AG09309 (cell line): Measurements from ENCODE around the gene MX2.

ENCODE experiments used
- DNase-seq: peaks from one replicate; pipeline ENCODE4 v3.0.0-alpha.2; 2010; ENCODE audit warnings: low read depth
- H3K4me3 ChIP-seq: 2 replicates; pipeline ENCODE4 v1.5.1; 2011; ENCODE audit warnings: mild to moderate bottlenecking, low read depth, low read length, moderate library complexity; ENCODE audit not compliant: control insufficient read depth
- TF ChIP-seq, protein P1 (sequence below): IDR thresholded peaks from 2 replicates; pipeline ENCODE4 v1.5.1; 2011; ENCODE audit warnings: mild to moderate bottlenecking, low read depth, low read length, inconsistent platforms; ENCODE audit not compliant: insufficient read depth, control insufficient read depth; ENCODE audit errors: missing control alignments

MX2 gene

DNA sequence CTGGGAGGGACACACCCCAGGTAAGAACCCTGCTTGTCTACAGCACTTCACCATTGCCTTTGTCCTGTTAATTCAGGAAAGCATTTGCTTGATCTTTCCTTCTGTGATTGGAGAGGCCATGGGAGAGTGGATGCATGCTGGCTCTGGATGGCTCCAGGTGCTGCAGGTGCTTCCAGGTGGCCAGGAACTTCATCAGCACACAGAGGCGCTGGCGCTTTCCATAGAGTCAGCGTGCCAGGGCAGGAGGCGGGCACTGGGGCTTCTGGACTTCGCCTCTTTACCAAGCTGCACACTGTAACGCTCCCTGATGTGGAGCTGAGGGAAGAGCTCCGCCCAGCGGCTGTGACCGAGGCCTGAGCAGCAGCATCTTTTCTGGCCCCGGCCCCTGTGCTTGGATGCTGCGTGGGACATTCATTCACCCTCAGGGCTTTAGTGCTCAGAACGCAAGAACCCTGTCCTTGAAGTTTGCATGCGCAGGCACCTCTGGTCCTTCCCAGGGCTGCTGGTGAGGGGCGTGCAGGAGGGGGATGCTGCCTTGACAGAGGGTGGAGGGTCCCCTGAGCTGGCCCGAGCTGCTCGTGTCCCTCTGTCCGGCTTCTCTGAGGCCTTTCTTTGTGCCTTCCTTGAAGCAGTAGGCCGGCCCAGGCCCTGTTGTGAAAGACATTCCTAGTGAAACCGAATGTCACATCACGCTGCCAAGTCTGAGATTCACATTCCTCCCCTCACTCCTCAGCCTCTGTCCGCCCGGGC is 1.6 kb upstream of the MX2 start:
- TF ChIP-seq, protein P1, sequence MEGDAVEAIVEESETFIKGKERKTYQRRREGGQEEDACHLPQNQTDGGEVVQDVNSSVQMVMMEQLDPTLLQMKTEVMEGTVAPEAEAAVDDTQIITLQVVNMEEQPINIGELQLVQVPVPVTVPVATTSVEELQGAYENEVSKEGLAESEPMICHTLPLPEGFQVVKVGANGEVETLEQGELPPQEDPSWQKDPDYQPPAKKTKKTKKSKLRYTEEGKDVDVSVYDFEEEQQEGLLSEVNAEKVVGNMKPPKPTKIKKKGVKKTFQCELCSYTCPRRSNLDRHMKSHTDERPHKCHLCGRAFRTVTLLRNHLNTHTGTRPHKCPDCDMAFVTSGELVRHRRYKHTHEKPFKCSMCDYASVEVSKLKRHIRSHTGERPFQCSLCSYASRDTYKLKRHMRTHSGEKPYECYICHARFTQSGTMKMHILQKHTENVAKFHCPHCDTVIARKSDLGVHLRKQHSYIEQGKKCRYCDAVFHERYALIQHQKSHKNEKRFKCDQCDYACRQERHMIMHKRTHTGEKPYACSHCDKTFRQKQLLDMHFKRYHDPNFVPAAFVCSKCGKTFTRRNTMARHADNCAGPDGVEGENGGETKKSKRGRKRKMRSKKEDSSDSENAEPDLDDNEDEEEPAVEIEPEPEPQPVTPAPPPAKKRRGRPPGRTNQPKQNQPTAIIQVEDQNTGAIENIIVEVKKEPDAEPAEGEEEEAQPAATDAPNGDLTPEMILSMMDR = no peak
- no peak for DNase-seq

DNA sequence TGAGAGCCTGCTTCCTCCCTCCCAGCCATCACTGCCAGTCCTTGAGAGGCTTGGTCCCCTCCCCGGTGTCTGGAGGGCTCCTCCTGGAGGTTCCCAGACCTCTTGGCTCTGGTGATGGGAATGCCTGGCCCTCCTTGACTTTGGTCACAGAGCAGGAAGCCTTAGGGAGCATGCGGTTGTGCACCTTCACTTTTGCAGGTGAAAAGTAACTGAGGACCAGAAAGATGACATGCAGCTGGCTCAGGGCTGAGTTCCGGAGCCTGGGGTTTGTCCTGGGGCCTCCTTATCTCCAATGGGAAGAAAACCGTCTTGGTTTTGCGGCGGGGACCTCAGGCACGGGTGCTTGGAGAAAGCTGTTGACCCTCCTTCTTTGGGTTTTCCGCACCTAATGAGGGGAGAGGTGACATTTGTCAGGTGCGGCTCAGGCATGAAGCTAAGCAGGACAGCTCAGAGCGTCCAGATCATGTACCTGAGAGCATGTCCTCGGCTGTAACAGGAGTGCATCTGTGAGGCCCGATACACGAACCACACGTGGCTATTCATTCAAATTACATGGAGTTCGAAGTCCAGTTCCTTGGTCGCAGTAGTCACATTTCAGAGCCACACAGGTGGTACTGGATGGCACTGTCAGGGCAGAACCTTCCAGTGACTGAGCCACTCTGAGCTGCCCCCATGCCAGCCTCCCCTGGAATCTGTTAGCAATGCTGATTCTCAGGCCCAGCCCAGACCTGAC is 608 bp upstream of the MX2 start:
- H3K4me3 ChIP-seq = no peak overlapping the region; the same call in 1 of the 2 replicates
- DNase-seq = no peak
- TF ChIP-seq, protein P1 = no peak

More for the DNA sequence above, 1.6 kb upstream of the MX2 start:
- H3K4me3 ChIP-seq = no peak overlapping the region

DNA sequence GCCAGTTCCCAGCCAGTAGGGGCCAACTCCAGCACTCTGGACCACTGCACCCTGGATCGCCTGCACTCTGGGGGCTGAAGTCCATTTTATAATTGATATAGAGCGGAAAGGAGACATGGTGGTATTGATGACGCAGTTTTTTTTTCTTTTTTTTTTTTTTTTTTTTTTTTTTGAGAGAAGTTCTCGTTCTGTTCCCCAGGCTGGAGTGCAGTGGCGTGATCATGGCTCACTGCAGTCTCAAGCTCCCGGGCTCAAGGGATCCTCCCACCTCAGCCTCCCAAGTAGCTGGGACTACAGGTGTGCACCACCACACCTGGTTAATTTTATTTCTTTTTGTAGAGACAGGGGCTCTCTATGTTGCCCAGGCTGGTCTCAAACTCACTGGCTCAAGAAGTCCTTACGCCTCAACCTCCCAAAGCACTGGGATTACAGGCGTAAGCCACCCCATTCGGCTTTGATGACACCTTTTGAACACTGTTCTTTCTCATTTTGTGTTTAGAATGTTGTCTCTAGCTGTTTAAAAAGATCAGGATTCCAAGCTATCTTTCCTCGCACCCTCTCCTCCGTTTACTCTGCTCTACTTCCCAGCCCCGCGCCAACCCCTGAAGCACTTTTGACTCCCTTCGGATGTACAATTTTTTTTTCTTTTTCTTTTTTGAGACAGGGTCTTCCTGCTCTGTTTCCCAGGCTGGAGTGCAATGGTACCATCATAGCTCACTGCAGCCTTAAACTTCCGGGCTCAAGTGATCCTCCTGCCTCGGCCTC is 960 bp downstream of the MX2 start:
- TF ChIP-seq, protein P1 = no peak
- DNase-seq = no peak
- no peak overlapping the region for H3K4me3 ChIP-seq

DNA sequence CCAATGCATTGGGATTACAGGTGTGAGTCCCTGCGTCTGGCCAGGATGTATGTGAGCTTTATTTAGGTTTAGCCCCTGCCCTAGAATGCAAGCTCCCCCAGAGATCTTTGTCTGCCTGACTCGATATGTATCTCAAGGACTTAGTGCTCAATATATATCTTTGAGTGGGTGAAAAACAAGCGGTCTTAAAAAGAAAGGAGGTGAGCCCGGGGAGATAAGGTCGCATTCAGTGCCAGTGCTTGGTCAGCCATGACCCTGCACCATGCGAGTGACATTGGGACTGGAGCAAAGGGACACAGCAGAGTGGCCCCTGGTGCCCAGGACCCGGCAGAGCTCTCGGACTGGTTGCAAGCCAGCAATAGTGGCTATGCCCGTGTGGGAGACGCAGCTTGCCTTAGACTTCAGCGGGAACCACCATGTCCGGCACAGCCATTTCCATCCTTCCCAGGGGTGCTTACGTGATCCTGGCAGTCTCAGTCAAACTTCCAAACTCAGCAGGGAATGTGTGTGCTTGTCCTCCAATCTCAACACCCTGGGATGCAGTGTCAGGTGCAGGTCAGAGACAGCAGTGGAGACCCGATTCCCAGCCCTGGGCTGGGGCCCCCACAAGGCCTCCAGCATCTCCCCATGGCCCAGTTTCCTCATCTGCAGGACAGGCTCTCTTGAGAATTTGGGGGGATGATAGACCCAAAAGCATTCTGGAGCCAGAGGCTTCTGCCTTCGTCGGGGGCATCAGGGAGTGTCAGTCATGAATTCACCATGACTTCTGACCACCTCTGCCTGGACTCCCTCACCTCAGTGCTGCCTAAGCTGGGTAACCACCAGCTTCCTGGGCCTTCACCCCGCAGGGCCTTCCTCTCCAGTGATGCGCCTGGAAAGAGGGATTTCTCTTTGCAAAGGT is 1.8 kb downstream of the MX2 start:
- TF ChIP-seq, protein P1 = no peak
- no peak overlapping the region for H3K4me3 ChIP-seq
- no peak for DNase-seq

DNA sequence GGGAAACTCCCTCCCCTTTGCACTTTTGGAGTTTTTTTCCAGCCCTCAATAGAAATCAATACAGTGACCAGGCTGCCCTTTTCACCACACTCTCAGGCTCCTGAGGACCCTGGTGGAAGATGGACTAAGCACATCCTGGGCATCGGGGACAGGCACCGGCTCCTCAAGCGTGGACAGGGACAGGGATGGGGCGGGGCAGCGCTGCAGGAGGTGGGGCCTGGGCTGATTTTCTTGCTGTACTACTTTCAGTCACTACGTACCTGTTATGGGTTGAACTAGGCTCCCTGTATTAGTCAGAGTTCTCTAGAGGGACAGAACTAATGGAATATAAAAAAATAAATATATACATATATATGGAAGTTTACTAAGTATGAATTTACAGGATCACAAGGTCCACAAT is 2.5 kb downstream of the MX2 start:
- DNase-seq = no peak
- TF ChIP-seq, protein P1 = no peak
- H3K4me3 ChIP-seq = no peak overlapping the region

DNA sequence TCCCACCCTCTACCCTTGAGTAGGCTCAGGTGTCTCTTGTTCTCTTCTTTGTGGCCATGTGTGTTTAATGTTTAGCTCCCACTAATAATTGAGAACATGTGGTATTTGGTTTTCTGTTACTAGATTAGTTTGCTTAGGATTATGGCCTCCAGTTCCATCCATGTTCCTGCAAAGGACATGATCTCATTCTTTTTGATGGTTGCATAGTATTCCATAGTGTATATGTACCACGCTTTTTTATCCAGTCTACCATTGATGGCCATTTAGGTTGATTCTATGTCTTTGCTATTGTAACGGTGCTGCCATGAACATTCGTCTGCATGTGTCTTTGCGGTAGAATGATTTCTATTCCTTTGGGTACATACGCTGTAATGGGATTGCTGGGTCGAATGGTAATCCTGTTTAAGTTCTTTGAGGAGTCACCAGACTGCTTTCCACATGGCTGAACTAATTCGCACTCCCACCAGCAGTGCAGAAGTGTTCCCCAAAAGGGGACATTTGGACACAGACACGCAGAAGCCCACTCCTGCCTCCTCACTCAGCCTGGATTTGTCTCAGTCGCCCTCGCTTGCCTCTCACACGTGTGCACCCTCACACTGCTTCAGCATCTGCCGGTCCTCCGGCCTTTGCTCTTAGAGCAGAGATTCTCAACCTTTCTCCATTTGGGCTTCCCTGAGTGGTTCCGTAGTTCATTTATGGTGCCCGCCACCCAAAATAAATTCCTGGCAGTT is 3.7 kb downstream of the MX2 start:
- TF ChIP-seq, protein P1 = no peak
- H3K4me3 ChIP-seq = no peak overlapping the region
- DNase-seq = no peak
